GM18507 (cell line): ENCODE measurements around the gene CACUL1.
"Not testable (repeated sequence)": the region's sequence is repeated elsewhere in the genome, so short reads cannot be mapped to it uniquely, and the experiment has no call there.

Experiments
- DNase-seq: peaks from one replicate; pipeline ENCODE4 v3.0.0; 2011; ENCODE audit warnings: low read depth; ENCODE audit not compliant: insufficient read length; ENCODE audit errors: extremely low spot score
- FAIRE-seq: peaks from 2 replicates; lab custom pipeline; 2011; peaks lifted over from hg19 to GRCh38; lab: Jason Lieb, UNC

Gene CACUL1

GRCh38 chr10:118771976-118772375, 17.2 kb upstream of the CACUL1 start:
- FAIRE-seq (no peak), DNase-seq (no peak)

DNA sequence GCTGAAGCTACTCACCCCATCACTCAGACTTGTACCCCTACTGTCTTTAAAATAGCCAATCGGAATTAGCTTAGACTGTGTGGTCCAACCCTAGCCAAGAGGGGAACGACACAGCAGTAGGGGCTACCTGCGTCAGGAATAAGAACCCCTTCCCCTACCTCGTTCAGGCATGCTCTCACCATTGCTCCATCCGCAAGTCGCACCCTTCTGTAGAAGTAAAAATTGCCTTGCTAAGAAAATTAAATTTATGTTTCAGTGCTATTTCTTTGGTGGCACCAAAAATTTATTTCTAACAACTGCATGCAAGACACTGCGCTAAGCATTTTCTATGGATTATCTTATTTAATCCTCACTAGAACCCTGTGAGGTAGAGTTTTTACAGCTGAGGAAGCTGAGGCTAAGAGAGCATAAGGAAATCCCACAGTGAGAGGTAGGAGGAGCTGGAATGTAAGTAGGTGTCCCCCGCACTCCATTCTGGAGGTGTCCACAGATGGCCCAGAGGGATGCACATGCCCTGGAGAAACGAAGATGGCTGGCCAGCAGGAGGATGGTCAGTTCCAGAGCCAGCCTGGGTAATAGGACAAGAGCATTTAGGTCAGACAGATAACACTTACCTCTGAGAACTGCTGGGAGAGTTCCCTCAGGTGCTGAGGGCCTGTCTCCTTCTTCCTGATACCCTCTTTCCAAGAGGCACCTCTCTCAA, 15.3 kb upstream of the CACUL1 start:
- FAIRE-seq (no peak), DNase-seq (no peak)

DNA sequence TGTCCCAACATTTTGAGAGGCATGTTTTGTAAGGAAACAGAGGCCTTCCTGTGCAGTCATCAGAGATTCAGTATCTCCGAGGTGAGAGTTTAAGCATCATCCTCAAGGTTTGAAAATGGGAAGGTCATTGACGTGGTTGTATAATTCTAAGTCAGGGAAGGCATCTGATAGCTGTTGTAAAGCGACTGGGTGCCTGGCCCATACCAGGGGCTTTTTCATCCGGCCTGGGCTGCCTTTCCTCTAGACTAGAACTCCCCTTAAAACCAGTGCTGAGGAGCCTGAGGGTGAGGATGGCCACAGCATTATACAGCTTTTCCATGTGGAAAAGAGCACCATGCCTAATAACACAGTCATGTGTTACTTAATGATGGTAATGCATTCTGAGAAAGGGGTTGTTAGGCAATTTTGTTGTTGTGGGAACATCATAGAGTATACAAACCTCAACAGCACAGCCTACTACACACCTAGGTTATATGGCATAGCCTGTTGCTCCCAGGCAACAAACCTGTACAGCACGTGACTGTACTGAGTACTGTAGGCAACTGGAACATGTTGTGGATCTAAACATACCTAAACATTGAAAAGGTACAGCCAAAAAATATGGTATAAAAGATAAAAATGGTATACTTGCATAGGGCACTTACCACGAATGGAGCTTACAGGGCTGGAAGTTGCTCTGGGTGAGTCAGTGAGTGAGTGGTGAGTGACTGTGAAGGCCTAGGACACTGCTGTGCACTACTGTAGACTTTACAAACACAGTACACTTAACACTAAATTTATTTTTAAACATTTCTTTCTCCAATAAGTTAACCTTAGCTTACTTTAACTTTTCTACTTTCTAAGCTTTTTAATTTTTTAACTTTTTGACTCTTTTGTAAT, 13.5 kb upstream of the CACUL1 start:
- FAIRE-seq: no peak
- no peak for DNase-seq

GRCh38 chr10:118767297-118768040, 12.7 kb upstream of the CACUL1 start:
- FAIRE-seq (no peak), DNase-seq (no peak)

GRCh38 chr10:118764195-118764594, 9.4 kb upstream of the CACUL1 start:
- FAIRE-seq (no peak), DNase-seq (no peak)

- FAIRE-seq (no peak), DNase-seq (no peak)
These were observed 8.6 kb upstream of the CACUL1 start for GRCh38 chr10:118763202-118763988.

- FAIRE-seq: no peak
- no peak for DNase-seq
These were observed 5.5 kb upstream of the CACUL1 start for GRCh38 chr10:118760265-118760664.

DNA sequence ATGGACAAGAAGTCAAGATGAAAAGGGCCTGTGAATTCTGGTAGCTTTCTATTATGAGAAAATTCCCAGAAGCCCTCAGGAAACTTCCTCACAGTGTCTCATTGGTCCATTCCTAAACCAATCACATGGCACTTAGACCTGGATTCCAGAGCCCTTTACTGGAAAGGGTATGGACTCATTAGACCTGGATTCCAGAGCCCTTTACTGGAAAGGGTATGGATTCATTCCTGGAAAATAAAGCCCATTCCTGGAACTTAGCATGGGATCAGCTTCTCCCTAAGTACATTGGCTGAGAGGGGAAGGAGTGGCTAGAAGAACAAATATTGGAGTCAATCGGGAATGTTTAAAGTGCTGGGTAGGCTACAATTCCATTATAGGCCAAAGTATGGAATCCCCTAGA, 3.7 kb upstream of the CACUL1 start:
- FAIRE-seq (no peak), DNase-seq (no peak)

DNA sequence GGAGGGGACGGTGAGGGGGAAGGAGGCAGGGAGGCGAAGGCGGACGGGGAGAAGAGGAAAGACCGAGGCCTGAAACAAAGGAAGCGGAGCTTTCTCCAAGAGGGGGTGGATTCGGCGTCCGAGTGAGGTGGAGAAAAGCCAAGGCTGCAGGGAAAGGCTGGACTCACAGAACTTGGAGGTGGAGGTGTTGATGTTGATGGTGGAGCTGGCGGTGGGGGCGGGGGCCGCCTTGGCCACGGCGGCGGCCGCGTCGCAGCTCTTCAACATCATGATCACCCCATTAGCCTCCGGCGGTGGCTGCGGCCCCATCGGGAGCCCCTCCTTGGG, 578 bp downstream of the CACUL1 start:
- DNase-seq (peak; percentile 5), FAIRE-seq (no peak)

- no peak for DNase-seq
- peak; percentile 26 for FAIRE-seq
These were observed 1.2 kb downstream of the CACUL1 start for GRCh38 chr10:118753331-118754228.

- FAIRE-seq (no peak), DNase-seq (no peak)
These were observed 2.4 kb downstream of the CACUL1 start for GRCh38 chr10:118752409-118752808.

DNA sequence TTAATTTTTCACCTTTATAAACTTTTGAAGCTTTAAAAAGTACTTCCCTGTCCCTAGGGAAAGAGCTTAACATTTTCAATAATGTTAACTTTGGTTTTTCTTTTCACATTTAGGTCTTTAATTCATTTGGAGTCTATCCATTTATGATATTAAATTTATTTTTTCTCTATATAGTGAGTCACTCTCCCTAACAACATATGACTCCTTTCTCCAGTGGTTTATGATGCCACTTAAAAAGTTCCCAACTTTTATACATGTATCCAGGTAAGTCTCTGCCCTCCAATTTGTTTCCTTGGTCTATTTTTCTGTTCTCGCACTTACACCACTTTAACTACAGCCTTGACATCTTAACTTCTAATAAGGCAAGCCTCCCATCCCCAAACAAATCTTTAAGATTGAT, 3.5 kb downstream of the CACUL1 start:
- FAIRE-seq (no peak), DNase-seq (no peak)

DNA sequence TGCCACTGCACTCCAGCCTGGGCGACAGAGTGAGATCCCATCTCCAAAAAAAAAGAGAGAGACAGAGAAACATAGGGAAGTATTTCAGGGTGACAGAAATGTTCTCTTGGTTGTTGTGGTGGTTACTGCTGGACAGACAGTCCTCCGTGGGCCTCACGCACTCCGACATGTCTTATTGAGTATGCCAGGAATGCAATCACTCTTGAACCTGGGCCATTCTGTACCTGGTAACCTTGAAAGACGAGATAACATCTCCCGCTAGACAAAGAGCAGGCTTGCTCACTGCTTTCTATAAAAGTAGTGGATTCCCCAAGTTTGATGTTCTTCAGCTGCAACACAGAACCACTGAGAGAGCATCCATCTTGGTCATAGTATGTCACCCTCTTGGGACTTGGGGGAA, 6.7 kb downstream of the CACUL1 start:
- no peak for FAIRE-seq
- no peak for DNase-seq

DNA sequence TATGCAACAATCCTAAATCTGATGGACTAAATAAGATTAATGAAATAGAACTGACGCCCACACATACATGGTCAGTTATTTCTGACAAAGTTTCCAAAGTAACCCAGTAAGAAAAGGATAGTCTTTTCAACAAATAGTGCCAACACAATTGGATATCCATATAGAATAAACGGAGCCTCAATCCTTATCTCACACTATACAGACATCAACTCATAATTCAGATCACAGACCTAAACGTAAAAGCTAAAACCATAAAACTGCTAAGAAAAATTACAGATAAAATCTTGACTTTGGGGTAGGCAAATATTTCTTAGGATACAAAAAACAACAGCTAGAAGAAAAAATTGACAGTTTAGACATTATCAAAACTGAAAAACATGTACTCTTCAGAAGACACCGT, 8.5 kb downstream of the CACUL1 start:
- FAIRE-seq: no peak
- DNase-seq: no peak

DNA sequence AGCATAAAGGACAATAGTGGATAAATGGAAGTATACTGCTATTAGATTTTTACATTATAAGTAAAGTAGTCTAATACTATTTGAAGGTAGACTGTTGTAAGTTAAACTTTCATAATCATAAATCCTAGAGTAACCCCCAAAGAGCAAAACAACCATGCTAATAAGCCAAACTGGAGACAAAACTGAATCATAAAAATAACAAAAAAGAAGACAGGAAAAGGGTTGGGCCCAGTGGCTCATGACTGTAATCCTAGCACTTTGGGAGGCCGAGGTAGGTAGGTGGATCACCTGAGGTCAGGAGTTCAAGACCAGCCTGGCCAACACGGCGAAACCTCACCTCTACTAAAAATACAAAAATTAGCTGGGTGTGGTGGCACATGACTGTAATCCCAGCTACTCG, 9.7 kb downstream of the CACUL1 start:
- no peak for DNase-seq
- no peak for FAIRE-seq

DNA sequence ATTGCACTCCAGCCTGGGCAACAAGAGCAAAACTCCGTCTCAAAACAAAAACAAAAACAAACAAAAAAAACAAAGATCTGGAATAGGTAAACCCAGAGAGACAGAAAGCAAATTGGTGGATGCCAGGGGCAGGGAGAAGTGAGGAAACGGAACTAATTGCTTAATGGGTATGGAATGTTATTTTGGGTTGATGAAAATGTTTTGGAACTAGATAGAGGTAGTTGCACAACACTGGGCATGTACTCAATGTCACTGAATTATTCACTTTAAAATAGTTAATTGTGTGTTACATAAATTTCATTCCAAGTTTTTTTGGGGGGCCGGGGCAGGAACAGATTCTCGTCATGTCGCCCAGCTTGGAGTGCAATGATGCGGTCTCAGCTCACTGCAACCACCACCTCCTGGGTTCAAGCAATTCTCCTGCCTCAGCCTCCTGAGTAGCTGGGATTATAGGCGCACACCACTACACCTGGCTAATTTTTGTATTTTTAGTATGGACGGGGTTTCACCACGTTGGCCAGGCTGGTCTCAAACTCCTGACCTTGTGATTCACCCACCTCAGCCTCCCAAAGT, 10.3 kb downstream of the CACUL1 start:
- DNase-seq, FAIRE-seq: not testable (repeated sequence)

GRCh38 chr10:118742782-118743181, 12.0 kb downstream of the CACUL1 start:
- FAIRE-seq (no peak), DNase-seq (no peak)

DNA sequence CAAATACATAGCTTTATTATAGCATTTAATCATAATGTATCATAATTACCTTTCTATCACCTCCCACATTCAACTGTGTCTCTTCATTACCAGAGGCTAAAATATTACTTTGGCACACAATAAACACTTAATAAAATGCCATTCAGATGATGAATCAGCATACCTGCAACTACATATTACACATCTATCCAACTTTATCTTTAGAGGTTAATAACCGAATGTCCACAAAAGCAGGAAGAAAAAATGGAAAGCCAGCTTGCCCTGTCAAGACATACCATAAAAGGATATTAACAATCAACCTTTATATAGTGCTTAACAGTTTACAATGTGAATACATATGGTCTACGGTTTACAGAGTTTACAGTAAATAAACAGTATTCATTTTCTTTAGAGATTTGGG, 12.7 kb downstream of the CACUL1 start:
- FAIRE-seq (no peak), DNase-seq (no peak)
